Activated CD4-positive, CD25-positive, alpha-beta regulatory T cell treated with anti-CD3 and anti-CD28 coated beads, Interleukin-2, amount 50 U/mL, for 16 hours (primary cell): ENCODE data around the gene SLC12A7.

Experiments used
- DNase-seq: peaks from one replicate; pipeline ENCODE4 v3.0.0-alpha.2; 2020; ENCODE audit warnings: low read depth, low spot score

The SLC12A7 gene

DNA sequence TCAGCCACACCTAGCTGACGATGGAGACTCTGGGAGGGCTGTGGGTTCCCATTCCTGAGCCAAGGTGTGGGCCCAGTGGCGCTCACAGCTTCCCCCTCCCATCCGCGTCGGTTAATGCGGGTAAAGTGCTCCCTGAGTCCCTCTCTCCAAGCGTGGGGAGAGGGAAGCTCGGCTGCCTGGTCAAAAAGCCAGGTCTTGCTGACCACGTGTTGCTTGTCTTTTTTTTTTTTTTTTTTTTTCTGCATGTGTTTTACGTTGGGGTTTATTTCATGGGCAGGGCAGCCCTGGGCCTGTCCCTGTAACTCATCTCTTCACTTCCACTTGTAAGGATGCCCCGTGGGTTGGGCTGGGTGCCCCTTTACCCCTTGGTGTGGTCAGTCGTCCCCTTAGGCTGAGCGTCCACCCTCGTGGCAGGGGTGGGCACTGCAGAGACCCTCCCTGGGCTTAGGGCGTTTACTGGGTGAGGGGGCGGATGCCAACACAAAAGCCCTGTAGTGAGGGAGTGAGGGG is 91.4 kb downstream of the SLC12A7 start:
- DNase-seq, result no peak

DNA sequence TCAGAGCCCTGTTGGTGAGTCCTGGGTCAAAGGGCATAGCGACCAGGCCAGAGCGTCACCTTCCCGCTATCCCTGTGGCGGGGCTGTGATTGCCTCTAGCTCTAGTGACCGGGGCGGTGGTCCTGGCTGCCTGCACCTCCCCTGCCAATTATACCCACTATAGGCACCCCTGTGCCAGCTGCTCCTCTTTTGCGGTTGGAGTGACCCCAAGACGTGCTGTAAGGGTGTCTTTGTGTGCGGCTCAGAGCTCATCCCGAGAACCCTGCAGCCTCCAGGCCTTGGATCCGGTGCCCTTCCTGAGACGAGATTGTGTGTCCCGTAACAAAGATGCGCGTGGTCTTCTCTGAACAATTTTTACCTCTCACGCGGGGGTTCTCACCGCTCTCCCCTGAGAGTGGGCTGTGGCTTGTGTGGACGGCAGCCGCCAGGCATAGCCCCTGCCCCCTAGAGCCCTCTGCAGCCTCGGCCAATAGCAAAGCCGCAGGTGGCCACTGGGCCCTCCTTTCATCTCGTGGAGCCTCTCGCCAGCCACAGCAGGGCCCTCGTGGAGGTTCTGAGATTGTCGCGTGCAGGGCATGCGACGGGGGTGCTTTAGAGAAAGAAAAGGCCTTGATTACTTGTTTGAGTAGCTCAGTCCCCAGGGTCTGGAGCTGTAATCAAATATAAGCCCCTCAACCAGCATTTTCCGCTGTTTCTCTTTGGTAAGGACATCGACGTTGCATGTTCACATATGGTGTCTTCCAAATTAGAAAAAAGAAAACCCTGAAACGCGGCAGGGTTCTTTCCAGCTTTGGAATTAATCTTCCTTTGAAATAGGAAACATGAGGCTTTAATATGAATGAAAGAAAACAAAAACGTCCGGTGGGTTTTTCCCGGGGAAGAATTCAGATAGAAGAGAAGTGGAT is 92.6 kb downstream of the SLC12A7 start:
- no peak for DNase-seq

DNA sequence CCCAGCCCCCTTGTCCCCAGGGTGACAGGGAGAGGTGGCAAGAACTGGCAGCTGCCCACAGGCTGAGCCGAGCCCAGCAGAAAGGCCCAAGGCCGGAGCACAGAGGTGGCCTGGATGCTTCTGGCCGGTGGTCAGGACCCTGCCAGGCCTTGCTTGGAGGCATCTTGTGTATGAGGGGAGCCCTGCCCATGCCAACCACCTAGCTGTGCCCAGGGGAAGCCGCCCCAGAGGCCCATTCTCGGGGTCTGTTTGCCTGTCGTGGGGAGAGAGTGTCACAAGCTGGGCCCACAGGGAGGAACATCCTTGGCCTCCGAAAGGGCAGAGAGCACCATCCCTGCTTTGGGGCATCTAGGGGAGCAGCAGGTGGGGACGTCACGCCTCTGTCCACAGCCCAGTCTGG is 93.3 kb downstream of the SLC12A7 start:
- DNase-seq, result no peak

DNA sequence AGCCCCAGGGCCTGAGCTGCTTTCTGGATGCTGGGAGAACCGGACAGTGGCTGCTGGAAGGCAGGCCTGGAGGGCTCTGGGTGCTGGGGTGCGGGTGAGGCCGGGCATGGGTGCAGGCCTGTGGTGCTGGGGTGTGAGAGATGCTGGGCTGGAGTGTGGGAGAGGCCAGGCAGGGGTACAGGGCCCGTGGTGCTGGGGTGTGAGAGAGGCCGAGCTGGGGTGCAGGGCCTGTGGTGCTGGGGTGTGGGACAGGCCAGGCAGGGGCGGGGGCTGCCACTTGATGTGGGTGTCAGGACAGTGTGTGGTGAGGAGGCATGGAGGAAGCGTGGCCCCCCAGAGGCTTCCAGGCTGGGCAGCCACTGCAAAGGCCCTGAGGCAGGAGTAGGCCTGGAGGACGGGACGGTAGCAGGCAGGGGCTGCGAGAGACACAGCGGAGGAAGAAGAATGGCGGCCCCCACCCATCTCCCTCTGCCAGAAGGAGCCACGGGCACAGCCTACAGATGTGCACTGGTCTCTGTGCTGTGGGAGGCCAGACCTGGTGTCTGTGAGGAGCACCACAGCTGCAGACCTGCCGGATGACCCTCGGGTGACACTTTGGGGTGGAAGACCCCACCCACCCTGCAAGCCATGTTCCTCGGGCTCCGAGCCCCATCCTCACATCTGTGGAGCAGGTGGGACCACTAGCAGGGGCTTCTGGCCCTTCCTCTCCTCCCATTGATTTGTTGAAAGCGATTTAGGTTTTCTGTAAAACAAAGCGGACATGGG is 94.0 kb downstream of the SLC12A7 start:
- no peak for DNase-seq

DNA sequence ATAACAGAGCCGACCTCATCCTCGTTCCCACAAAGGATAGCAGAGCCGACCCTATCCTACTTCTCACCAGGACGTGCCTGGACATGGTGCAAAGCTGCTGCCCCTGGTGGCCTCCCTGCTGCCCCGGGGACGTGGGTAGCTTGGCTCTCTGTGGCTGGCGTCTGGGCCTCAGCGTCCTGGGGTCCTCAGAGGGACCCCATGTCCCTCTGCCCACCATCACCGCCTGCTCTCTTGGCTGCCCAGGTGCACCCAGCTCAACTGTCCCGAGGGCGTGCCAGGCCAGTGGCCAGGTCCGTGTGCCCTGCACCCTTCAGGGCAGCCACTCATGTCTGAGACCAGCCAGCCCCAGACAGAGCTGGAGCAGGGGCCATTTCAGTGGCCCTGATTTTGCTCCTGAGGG is 94.8 kb downstream of the SLC12A7 start:
- DNase-seq, result no peak

DNA sequence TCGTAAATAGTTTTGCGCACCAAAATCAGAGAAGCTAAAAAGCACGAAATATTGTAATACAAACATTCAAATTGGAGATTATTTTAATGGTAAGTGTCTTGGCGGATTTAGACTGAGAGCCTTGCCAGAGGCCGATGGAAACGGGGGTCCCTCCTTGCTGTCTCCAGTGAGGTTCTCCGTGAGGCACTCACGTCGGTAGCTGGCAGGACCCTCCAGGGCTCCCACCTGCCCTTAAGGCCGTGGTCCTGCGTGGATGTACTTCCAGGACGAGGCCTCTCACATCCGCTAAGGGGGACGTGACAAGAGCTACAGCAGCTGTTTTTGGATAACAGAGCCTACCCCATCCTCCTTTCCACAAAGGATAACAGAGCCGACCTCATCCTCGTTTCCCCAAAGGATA is 95.4 kb downstream of the SLC12A7 start:
- DNase-seq, result no peak

DNA sequence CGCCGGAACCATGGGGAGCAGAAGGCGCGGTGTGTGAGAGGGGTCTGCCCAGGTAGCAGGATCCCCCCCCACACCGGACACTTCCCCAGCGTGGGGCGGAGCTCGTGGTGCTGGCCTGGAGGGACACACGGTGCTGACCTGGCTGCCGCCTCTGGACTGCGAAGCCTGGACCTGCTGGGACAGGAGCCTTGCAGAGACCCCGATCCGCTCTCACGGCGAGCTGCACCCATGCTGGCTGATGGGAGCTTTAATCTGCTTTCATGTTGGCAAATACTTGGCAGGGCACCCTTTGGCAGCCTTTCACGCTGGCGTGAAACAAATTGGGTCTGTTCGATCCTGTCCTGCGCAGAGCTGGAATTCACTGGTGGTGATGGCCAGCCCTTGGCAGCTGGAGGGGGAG is 95.8 kb downstream of the SLC12A7 start:
- no peak for DNase-seq

DNA sequence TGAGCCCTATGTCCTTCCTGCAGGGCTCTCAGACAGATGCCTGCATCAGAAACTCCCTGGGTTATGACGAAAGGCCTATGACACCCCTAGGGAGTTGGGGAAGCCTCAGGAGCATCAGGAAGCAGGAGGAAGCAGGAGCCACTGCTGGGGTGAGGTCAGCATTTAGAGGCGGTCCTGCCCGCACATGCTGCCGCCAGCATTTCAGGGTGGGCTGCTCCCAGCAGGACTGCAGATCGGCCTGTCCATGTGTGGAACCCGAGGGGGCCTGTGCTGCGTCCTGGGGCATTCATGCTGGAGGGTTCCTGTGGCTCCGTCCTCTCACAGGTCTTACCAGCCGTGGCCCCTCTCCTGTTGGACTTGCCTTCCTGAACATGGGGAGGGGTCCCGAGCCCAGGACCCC is 96.4 kb downstream of the SLC12A7 start:
- DNase-seq, result no peak

DNA sequence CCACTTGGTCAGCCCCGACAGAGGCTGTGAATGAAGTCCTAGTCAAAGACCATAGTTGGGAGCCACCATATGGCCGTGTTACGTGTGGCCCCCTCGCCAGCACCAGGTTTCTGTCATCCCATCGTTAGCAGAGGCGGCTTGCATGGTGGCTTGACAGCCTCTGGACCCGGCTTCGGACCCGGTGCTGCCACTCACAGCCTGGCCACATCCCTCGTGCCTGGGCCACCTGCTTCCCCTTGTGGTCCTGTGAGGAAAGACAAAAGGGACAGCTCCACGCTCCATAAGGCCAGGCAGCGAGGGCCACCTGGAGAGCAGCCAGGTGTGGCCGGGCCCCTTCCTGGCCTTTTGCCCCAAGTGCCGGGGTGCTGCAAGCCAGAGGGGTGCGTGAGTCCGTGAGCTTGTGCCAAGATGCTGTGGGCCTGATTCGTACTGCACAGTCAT is 97.1 kb downstream of the SLC12A7 start:
- DNase-seq, result no peak

DNA sequence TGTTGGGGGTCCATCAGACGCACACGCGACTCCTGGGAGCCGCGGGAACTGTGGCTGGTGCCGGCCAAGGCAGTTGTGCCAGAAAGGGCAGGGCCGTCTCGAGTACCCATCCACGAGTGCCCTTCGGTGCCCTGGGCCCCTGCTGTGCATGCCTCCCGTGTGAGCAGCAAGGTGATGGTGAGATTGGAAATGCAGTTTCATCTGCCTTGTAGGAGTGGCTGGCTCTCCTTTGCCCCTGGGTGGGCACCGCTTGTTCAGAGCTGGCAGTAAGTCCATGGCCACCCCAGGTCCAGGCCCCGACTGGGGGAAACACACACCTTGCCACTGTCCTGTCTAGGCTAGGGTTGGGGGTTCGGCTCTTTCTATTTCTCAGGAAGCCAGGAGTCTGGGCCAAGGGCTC is 97.5 kb downstream of the SLC12A7 start:
- no peak for DNase-seq

DNA sequence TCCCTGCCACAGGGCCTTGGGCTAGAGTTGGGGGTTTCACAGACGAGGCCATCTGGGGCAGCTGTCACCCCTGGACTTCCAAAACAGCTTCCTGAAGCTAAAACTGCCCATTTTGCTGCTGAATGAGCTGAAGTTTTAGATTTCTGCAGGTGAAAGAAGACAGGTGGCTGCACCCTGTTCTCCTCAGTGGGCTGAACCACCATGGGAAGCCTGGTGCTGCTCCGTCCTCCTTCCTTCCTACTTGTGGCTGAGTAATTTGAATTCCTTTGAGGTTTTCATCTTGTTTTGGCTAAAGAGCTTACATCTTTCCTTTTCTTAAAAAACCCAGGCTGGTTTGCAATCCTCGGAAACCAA is 97.9 kb downstream of the SLC12A7 start:
- DNase-seq, result no peak

DNA sequence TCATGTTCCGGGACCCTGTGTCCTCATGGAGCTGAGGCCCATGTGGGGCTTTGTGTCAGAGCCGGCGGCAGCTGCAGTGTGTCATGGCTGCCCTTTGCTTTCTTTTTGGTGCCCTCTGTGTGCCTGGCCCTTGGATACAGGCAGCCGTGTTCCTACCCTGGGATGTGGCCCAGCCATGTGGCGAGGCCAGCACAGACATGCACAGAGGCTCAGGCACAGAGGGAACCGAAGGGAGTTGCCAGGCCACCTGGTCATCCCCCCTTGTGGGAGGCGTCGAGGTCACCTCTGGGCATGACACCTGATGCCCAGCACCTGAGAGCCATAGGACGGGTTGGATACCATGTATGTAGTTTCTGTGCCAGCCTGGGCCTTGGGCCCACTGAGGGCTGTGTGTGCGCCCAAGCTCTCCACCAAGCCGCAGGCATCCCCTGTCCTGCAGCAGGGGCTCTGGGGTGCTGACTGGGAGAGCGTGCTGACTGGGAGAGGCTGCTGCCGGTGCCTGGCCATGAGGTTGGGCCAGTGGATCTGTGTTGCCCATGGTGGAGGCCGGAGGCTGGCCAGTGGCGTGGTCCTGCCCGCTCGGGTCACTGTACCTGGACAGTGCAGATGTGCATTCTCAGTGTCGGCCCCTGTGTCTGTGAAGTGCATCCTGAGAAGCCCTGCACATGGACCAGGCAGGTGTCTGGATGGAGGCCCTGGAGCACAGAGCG is 98.5 kb downstream of the SLC12A7 start:
- no peak for DNase-seq

DNA sequence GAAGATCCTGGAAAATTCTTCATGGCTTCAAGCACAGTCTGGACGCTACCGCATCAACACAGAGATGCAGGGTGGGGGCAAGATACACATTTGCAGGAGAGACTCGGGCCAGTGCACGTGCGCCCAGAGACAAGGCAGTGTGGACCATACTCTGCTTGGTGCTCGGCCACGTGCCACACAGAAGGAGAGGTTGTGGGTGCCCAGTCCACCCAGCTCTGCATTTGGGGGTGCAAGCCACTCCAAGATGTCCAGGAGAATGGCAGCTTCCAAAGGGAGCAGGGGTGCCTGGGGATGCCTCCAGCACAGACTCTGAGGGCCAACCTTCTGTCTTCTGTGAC is 99.0 kb downstream of the SLC12A7 start:
- DNase-seq, result no peak

DNA sequence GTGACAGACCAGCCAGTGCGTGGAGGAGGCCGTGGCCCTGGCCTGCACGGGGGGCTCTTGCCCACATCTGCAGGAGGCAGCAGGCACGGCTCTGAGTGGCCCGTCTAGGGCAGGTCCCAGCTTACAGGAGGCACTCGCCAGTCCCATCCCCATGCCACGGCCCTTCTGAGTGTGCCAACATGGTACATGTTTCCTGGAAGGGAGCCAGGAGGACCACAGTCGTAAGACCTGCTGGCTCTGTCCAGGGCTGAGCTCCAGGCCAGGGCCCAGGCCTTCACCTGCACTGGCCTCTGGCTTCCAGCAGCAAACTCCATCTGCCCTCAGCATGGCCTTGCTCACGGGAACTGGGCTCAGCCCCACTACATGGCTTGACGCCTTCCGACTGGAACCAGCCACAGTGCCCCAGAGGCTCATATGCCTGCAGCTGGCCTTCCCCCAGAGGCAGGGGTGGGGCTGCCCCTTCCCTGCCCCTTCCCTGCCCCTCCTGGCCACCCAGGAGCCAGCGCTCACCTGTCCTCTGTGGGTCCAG is 99.5 kb downstream of the SLC12A7 start:
- DNase-seq, result no peak

DNA sequence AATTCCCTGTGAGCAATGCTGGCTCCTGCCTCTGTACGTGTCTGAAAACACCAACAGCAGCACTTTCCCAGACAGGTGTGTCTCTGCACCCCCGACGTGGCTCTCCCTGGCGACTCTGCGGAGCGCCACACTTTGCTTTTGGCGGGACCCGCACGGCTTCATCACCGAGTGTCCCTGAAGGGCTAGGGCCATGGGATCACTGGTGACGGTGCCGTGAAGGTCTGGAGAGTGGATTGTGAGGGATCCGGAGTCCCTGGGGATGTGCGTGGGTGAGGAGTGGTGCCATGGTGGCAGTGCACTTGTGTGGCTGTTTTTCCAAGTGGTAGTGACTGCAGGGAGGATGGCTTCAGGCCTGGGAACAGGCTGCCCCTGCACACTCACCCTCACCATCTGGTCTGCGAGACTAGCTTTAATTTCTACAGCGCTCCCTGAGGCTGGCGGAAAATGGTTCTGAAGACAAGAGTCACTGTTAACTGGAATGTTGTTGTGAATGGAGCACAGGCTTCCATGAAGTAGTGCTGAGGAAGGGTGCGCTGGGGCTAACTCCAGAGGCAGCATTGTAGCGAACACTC is 100.0 kb downstream of the SLC12A7 start:
- no peak for DNase-seq

DNA sequence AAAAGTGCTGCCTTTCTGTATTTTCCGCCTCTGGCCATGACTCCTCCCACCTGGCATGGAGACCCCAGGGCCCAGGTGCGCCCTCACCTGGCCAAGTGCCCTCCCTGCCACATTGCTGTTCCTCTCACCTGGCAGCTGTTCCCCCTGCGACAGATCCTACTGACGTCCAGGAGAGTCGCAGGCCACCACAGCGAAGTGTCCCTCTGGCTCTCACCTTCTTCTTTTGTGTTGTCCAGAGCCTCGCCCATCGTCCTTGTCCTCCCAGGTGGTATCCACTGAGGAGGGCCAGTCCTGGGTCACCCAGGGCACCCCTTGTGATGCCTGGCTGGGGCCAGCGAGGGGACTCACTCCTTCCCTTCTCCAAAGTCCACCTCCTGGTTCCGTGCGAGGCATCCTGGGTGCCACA is 100.6 kb downstream of the SLC12A7 start:
- DNase-seq, result no peak

DNA sequence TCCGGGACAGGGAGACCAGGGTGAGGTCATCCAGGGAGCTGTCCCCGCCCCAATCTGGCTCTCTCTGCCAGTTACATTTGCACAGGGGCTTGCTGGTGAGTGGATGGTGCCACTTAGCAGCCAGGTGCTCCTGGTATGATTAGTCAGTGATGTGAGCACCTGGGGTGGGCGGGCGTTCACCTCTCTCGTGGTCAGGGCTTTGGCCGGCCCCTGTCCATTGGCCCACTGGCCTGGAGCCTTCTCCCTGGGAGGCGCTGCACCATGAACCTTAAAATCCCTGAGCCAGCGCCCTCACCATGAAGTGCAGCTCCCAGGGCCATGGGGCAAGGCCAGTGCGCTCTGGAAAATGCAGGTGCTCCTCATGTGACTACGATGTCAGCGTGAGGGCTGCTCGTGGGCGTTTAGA is 101.2 kb downstream of the SLC12A7 start:
- no peak for DNase-seq

DNA sequence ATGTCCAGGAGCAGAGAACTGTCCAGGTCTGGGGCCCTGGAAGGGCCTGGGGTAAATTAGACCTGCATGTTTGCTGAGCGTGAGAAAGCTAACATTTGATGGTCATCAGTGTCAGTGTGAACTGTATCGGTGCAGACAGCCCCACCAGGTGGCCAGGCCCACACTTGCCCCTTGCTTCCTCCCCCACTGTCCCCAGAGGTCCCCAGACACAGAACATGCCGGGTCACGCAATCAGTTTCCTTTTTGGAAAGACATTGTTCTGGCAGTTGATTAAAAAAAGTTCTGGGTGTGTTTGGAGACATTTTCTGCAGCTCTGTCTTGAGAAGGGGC is 101.7 kb downstream of the SLC12A7 start:
- no peak for DNase-seq

DNA sequence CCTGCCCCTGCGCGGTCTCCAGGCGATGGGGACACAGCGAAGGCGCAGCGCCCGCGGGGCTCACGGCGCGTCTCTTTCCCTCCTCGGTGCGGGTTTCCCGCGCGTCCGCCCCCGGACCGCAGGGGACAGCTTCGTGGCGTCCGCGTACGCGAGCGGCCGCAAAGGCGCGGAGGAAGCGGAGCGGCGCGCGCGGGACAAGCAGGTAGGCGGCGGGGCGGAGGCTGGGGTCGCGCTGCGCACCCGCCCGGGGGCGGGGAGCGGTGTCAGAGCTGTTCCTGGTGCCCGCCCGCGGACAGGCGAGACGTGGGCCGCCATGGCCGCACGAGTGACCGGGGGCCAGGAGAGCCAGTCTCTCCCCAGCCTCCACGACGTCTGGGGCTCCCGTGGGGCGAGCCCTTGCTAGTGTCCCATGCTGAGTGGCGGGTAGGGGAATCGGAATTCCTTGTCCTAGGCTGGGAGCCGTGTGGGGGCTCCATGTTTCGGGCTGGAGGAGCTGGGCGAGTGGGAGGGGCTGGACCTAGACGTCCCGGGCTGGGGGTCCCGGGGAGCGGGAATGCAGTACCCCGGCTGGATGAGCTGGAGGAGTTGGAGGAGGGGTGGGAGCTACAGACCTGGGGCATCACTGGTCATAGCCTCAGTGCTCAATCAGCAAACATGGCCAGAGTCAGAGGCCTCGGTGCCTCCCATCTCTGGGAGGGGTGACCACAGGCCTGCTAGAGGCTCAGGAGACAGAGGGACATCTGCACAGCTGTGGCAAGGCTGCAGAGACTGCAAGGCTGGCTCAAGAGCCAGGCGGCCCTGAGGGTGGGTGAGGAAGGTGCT is 102.3 kb downstream of the SLC12A7 start:
- no peak for DNase-seq

DNA sequence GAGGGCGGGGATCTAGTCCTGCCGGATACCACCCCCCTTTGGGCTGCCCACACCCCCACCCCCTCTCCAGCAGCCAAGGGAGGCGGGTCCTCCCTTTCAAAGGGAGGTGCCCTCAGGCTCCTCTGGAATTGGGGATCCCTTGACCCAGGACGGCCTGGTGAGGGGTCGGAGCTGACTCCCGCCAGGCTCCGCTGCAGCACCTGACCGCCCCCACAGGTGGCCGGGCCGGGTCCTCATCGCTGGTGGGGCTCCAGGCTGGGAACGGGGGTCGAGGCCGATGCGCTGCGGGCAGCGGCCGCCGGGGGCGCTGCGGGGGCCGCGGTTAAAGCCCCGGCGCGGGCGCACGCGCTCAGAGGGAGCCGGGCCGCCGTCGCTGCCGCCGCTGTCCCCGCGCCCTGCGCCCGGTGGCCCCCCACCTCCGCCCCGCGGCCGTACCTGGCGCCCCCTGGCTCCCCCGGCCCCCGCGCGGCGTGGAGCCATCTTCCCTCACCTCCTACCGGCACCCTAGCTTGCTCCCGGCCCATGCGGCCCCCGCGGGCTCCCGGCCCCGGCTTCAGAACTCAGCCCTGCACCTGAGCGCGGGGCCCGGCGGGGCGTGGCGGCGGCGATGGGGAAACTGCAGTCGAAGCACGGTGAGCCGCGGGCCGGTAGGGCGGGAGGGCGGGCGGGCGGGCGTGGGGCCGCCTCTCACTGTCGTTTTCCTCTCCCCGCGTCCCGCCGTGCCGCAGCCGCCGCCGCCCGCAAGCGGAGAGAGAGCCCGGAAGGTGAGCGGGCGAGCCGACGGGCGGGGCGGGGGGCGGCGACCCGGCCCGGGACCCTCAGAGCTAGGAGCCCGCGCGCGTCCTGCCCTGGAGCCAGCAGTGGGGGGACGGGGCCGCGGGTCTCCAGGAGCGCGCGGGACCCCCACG is 103.2 kb downstream of the SLC12A7 start, which contains the start of gene NKD2:
TSS of gene NKD2 (plus strand) at position 352 of the 908 bp plus-strand sequence. CDS start at position 608, 256 bp downstream.
- no peak for DNase-seq
